ENCODE data around the gene CMIP. TPM values are rescaled to one million over a fixed set of nuclear protein-coding genes. Genes with fewer than 3 reads are reported as not detected.

The CMIP gene
- total RNA-seq, 1 experiment from 2014 or later = 63.7 TPM

DNA sequence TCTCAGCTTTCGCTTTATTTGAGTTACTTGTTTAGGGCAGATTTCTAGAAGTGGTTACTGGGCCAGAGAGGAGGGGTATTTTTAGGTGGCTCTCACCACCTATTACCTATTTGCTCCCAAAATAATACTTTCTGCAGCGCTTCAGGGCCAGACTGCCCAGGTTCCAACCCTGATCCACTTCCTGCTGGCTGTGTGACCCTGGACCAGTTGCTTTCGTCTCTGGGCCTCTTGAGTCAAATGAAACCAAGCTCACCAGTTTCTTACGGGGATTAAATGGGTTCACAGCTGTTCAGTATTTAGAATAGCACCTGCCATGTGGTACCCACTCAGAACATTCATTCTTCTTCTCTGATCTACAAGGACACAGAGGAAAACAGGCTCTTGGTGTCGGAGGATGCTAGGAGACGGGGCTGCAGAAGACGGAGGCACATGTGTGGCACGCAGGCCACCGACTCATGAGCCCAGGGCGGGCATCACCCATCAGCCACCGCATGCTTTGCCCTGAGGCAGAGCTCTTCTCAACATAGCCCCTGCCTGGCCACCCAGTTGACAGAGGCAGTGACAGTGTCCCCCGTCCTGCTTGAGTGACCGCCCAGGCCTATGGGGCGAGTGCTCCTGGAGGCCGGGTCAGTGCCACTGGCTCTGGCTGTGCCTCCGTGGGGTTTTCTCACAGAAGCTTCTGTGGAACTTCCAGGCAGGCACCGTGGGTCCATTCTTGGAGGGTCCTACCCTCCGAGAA, 185.5 kb downstream of the CMIP start:
- no peak for TF ChIP-seq ETV6 (CRISPR knock-in tag; IDR thresholded peaks at IDR 0.05)
- no peak for TF ChIP-seq NFATC4 (CRISPR knock-in tag; IDR thresholded peaks at IDR 0.05)
- no peak for TF ChIP-seq ELF4 (CRISPR knock-in tag; IDR thresholded peaks at IDR 0.05; ENCODE audit: low read depth)
- no peak for TF ChIP-seq RELA (CRISPR knock-in tag; IDR thresholded peaks at IDR 0.05; ENCODE audit: borderline replicate concordance)
- no peak for TF ChIP-seq FOXP1 (CRISPR knock-in tag; IDR thresholded peaks at IDR 0.05; ENCODE audit: borderline replicate concordance)
- no peak for TF ChIP-seq GRHL2 (CRISPR knock-in tag; IDR thresholded peaks at IDR 0.05; ENCODE audit: insufficient replicate concordance, severe bottlenecking)
- TF ChIP-seq GABPB1 (CRISPR knock-in tag; IDR thresholded peaks at IDR 0.05) = no peak
- no peak for TF ChIP-seq ERG (CRISPR knock-in tag; IDR thresholded peaks at IDR 0.05)
- TF ChIP-seq ZNF416 (CRISPR knock-in tag; IDR thresholded peaks at IDR 0.05) = no peak
- TF ChIP-seq, protein P1, sequence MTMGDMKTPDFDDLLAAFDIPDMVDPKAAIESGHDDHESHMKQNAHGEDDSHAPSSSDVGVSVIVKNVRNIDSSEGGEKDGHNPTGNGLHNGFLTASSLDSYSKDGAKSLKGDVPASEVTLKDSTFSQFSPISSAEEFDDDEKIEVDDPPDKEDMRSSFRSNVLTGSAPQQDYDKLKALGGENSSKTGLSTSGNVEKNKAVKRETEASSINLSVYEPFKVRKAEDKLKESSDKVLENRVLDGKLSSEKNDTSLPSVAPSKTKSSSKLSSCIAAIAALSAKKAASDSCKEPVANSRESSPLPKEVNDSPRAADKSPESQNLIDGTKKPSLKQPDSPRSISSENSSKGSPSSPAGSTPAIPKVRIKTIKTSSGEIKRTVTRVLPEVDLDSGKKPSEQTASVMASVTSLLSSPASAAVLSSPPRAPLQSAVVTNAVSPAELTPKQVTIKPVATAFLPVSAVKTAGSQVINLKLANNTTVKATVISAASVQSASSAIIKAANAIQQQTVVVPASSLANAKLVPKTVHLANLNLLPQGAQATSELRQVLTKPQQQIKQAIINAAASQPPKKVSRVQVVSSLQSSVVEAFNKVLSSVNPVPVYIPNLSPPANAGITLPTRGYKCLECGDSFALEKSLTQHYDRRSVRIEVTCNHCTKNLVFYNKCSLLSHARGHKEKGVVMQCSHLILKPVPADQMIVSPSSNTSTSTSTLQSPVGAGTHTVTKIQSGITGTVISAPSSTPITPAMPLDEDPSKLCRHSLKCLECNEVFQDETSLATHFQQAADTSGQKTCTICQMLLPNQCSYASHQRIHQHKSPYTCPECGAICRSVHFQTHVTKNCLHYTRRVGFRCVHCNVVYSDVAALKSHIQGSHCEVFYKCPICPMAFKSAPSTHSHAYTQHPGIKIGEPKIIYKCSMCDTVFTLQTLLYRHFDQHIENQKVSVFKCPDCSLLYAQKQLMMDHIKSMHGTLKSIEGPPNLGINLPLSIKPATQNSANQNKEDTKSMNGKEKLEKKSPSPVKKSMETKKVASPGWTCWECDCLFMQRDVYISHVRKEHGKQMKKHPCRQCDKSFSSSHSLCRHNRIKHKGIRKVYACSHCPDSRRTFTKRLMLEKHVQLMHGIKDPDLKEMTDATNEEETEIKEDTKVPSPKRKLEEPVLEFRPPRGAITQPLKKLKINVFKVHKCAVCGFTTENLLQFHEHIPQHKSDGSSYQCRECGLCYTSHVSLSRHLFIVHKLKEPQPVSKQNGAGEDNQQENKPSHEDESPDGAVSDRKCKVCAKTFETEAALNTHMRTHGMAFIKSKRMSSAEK (CRISPR knock-in tag; IDR thresholded peaks at IDR 0.05; ENCODE audit: borderline replicate concordance) = no peak
- no peak for TF ChIP-seq EMX1 (CRISPR knock-in tag; IDR thresholded peaks at IDR 0.05)
- DNase-seq (ENCODE audit: low spot score) (no peak), ATAC-seq (no peak)
- H3K27me3 Mint-ChIP-seq (ENCODE audit: low read depth) = no peaks in the 10 kb centered on the region
- H3K36me3 Mint-ChIP-seq = no peaks in the 10 kb centered on the region
- H3K4me3 Mint-ChIP-seq = no peak overlapping the region
- peak overlapping the region; percentile 90; the same call in 1 of the 2 replicates for H3K27ac Mint-ChIP-seq
- ChIA-PET POLR2A (interaction anchor here (1.1 kb wide), 1 partner anchor 23 kb away, joined by 4 read pairs; no protein-coding TSS in a partner anchor), CTCF (interaction anchor here (1.3 to 3.8 kb wide), 2 partner anchors 67 kb away, joined by 5 to 19 read pairs; no protein-coding TSS in a partner anchor)
- H3K9me3 Mint-ChIP-seq = no peaks in the 10 kb centered on the region
- H3K4me1 Mint-ChIP-seq = peaks cover 50% of the 10 kb centered on the region

GRCh38 chr16:81630635-81631031, 186.0 kb downstream of the CMIP start:
- H3K9me3 Mint-ChIP-seq = no peaks in the 10 kb centered on the region
- no peak for DNase-seq (ENCODE audit: low spot score)
- no peaks in the 10 kb centered on the region for H3K36me3 Mint-ChIP-seq
- H3K4me3 Mint-ChIP-seq = no peak overlapping the region
- no peaks in the 10 kb centered on the region; the same call in 1 of the 2 replicates for H3K27me3 Mint-ChIP-seq (ENCODE audit: low read depth)
- peaks cover 54% of the 10 kb centered on the region for H3K4me1 Mint-ChIP-seq
- peak overlapping the region; percentile 31; the same call in 1 of the 2 replicates for H3K27ac Mint-ChIP-seq
- CTCF ChIA-PET = interaction anchor here (1.0 to 3.8 kb wide), 3 partner anchors 22 to 66 kb away, joined by 3 to 19 read pairs (median 3); no protein-coding TSS in a partner anchor
- no peak for ATAC-seq
- POLR2A ChIA-PET = interaction anchor here (1.1 kb wide), 1 partner anchor 23 kb away, joined by 4 read pairs; no protein-coding TSS in a partner anchor
- TF ChIP-seq TP53 (CRISPR knock-in tag; IDR thresholded peaks at IDR 0.05) = no peak
- TF ChIP-seq, protein P2, sequence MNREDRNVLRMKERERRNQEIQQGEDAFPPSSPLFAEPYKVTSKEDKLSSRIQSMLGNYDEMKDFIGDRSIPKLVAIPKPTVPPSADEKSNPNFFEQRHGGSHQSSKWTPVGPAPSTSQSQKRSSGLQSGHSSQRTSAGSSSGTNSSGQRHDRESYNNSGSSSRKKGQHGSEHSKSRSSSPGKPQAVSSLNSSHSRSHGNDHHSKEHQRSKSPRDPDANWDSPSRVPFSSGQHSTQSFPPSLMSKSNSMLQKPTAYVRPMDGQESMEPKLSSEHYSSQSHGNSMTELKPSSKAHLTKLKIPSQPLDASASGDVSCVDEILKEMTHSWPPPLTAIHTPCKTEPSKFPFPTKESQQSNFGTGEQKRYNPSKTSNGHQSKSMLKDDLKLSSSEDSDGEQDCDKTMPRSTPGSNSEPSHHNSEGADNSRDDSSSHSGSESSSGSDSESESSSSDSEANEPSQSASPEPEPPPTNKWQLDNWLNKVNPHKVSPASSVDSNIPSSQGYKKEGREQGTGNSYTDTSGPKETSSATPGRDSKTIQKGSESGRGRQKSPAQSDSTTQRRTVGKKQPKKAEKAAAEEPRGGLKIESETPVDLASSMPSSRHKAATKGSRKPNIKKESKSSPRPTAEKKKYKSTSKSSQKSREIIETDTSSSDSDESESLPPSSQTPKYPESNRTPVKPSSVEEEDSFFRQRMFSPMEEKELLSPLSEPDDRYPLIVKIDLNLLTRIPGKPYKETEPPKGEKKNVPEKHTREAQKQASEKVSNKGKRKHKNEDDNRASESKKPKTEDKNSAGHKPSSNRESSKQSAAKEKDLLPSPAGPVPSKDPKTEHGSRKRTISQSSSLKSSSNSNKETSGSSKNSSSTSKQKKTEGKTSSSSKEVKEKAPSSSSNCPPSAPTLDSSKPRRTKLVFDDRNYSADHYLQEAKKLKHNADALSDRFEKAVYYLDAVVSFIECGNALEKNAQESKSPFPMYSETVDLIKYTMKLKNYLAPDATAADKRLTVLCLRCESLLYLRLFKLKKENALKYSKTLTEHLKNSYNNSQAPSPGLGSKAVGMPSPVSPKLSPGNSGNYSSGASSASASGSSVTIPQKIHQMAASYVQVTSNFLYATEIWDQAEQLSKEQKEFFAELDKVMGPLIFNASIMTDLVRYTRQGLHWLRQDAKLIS (CRISPR knock-in tag; IDR thresholded peaks at IDR 0.05; ENCODE audit: borderline replicate concordance) = no peak
- TF ChIP-seq ETV6 (CRISPR knock-in tag; IDR thresholded peaks at IDR 0.05) = no peak
- TF ChIP-seq, protein P3, sequence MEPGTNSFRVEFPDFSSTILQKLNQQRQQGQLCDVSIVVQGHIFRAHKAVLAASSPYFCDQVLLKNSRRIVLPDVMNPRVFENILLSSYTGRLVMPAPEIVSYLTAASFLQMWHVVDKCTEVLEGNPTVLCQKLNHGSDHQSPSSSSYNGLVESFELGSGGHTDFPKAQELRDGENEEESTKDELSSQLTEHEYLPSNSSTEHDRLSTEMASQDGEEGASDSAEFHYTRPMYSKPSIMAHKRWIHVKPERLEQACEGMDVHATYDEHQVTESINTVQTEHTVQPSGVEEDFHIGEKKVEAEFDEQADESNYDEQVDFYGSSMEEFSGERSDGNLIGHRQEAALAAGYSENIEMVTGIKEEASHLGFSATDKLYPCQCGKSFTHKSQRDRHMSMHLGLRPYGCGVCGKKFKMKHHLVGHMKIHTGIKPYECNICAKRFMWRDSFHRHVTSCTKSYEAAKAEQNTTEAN (CRISPR knock-in tag; IDR thresholded peaks at IDR 0.05) = no peak
- no peak for TF ChIP-seq RELA (CRISPR knock-in tag; IDR thresholded peaks at IDR 0.05; ENCODE audit: borderline replicate concordance)
- no peak for TF ChIP-seq SMAD4 (CRISPR knock-in tag; IDR thresholded peaks at IDR 0.05)
- no peak for TF ChIP-seq NFATC4 (CRISPR knock-in tag; IDR thresholded peaks at IDR 0.05)
- TF ChIP-seq ZNF138 (CRISPR knock-in tag; conservative IDR thresholded peaks at IDR 0.05) = no peak
- TF ChIP-seq GABPB1 (CRISPR knock-in tag; IDR thresholded peaks at IDR 0.05) = no peak
- no peak for TF ChIP-seq ZSCAN18 (CRISPR knock-in tag; IDR thresholded peaks at IDR 0.05)
- TF ChIP-seq CREM (CRISPR knock-in tag; IDR thresholded peaks at IDR 0.05) = no peak
- TF ChIP-seq CDX4 (CRISPR knock-in tag; IDR thresholded peaks at IDR 0.05; ENCODE audit: borderline replicate concordance) = no peak
- TF ChIP-seq PRRX2 (CRISPR knock-in tag; IDR thresholded peaks at IDR 0.05) = no peak

Measured in WTC11 (cell line).